ENCODE data around the gene TUFT1. TPM values are rescaled to one million over a fixed set of nuclear protein-coding genes. Genes with fewer than 3 reads are reported as not detected.
A peak's percentile ranks its signal among the peaks of the same experiment; 100 is the strongest.
"Not testable (repeated sequence)": the region's sequence is repeated elsewhere in the genome, so short reads cannot be mapped to it uniquely, and the experiment has no call there.

The TUFT1 gene
- polyA plus RNA-seq, 3 donors from 2014 or later: 0.83 to 4.2 (median 1.3) TPM

DNA sequence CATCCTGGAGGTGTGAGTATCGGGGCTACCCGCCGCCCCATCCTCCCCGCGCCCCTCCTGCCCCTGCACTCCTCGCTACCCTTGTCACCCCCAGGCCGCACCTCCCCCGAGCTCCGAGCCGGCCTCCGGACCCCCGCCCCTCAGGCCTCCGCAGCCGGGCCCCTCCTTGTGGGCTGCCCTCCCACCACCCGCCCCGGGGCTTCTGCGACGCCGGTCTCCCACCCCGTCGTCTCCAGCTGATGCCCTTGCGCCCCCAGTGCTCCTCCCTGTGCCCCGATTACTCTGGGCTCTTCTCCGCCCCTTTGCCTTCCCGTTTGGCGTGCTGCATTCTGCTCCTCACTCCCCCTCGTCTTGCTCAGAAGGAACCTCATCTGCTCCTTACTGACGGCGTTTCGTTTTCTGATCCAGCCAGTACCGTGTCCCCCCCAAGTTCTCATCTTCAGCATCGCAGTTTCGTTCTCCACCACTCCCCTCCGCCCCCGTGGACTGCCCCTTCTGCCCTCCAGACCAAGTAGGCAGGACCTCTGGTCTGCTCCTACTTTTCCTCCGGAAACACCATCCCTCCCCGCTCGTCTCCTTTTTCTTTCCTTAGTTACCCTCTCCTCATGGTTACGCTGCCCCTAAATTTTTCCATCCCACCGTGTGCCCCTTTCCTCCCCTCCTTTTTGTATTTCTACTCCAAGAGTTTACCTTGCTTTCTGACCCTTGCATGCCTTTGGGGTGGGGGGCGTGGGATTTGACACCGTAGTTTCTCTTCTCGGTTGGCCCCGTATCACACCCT is 72.6 kb downstream of the TUFT1 start:
- H3K4me3 Mint-ChIP-seq: peak overlapping the region; percentile 91 to 98 (median 96)
- peaks cover 24 to 33% of the 10 kb centered on the region in 2 donors for H3K4me1 Mint-ChIP-seq
- H3K36me3 Mint-ChIP-seq: peaks cover 0 to 4% (median 0%) of the 10 kb centered on the region in 3 donors
- H3K9me3 Mint-ChIP-seq: no peaks in the 10 kb centered on the region
- DNase-seq: peak in 1 of 3 donors; percentile 12
- H3K27ac Mint-ChIP-seq: peak overlapping the region; percentile 20 to 96 (median 90)
- peaks cover 3 to 7% (median 5%) of the 10 kb centered on the region in 3 donors for H3K27me3 Mint-ChIP-seq (ENCODE audit: low read depth in 3 of 3)

DNA sequence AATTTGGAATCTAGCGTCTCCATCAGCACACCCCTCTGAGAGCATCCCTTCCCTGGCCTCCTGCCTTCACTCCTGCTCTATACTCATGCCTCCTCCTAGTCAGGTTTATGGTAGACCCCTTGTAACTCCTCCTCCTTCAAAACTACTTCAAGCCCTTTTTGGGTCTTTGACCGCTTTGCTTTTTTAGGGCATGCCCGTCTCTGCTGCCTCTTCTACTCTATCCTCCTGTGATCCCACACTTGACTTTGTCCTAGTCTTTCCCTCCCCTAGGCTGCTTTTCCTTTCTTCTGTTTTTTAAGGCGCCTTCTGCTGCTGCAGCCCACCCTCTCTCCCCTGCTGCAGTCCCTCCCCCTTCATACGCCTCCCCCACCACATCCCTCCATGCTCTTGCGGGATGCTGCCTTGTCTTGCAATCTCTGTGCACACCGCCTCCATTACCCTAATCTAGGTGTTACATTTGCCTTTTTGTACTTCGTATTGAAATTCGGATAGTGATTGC is 73.2 kb downstream of the TUFT1 start:
- Mint-ChIP-seq H3K27me3 (ENCODE audit: low read depth in 3 of 3) (peaks cover 3 to 7% (median 5%) of the 10 kb centered on the region in 3 donors), H3K27ac (peak overlapping the region in 5 of 6 donors; percentile 76 to 96 (median 93)), H3K4me1 (peaks cover 24 to 33% of the 10 kb centered on the region in 2 donors), H3K4me3 (peak overlapping the region; percentile 91 to 98 (median 96)), H3K36me3 (peaks cover 0 to 1% (median 0%) of the 10 kb centered on the region in 3 donors), H3K9me3 (no peaks in the 10 kb centered on the region)
- DNase-seq: no peak

DNA sequence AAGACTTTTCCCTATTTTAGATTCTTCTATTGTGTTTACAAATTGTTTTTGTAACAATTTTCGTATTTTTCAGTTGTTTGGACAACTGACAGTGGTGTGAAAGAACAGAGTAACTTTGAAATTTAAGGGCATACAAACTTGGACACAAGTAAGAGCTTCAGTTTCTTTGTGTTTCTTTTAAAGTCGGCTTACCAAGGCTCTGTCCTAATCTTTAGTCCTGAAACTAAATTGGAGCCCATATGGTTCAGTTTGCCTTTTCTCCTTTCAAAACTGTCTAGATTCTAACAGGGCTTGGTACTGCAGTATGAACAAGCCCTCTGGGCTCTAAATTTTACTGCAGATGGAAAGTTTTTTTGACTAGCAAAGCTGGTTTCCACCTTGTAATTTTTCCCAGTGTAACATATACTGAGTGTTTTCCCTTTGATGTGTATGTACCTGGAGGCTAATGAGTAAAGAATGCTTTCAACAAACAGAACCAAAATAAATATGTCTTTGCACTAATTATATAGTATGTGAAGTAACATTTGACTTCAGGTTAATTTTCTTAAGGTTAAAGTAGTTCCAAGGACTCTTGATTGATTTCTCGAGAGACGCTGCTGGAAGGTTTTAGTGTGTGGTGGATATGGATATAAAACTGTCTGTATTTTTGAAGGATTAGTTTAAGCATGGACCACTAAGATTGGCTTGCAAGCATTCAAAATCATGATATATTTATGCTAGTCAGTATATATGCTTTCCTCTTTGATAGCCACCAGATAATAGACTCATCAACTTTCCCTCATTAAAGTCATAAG is 75.8 kb downstream of the TUFT1 start:
- H3K27me3 Mint-ChIP-seq (ENCODE audit: low read depth in 3 of 3): peaks cover 3 to 5% (median 4%) of the 10 kb centered on the region in 3 donors
- no peak overlapping the region for H3K4me3 Mint-ChIP-seq
- no peaks in the 10 kb centered on the region for H3K9me3 Mint-ChIP-seq
- DNase-seq: no peak
- H3K36me3 Mint-ChIP-seq: no peaks in the 10 kb centered on the region
- H3K27ac Mint-ChIP-seq: peak overlapping the region in 1 of 6 donors; percentile 60
- peaks cover 28 to 45% of the 10 kb centered on the region in 2 donors for H3K4me1 Mint-ChIP-seq

DNA sequence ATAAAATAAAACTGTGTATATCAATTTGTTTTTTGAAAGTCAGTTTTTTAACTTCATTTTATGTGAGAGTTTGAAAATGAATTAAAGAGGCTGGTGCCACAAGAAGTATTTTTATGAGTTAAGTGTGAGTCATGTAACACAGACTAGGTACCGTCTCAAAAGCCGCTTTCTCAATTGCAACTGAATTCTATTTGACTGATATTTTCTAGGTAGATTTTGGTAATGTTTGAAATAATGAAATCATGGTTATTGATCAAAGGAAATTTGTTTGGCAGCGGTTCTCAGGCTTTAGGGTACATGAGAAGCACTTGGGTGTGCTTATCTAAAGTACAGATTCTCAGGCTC is 76.4 kb downstream of the TUFT1 start:
- DNase-seq: no peak
- Mint-ChIP-seq H3K9me3 (no peaks in the 10 kb centered on the region), H3K27me3 (ENCODE audit: low read depth in 3 of 3) (peaks cover 3 to 5% (median 4%) of the 10 kb centered on the region in 3 donors), H3K36me3 (no peaks in the 10 kb centered on the region), H3K4me1 (peaks cover 26 to 47% of the 10 kb centered on the region in 2 donors), H3K27ac (no peak overlapping the region), H3K4me3 (no peak overlapping the region)

DNA sequence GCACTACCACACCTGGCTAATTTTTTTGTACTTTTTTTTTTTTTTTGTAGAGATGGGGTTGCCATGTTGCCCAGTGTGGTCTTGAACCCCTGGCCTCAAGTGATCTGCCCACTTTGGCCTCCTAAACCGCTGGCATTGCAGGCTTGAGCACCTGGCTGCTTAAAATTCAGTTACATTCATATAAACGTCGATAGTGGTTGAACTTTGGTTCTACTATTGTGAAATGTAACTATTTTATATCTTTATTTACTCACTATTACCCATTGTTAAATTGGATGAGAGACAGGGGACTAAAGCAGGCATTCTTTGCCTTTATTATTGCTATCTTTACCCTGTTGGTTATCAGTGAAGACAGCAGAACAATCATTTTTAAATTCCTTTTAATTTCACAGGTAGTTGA is 77.9 kb downstream of the TUFT1 start:
- H3K4me3 Mint-ChIP-seq: no peak overlapping the region
- no peak overlapping the region for H3K27ac Mint-ChIP-seq
- no peaks in the 10 kb centered on the region for H3K36me3 Mint-ChIP-seq
- H3K4me1 Mint-ChIP-seq: peaks cover 18 to 41% of the 10 kb centered on the region in 2 donors
- DNase-seq: no peak
- no peaks in the 10 kb centered on the region for H3K9me3 Mint-ChIP-seq
- H3K27me3 Mint-ChIP-seq (ENCODE audit: low read depth in 3 of 3): peaks cover 0 to 2% (median 2%) of the 10 kb centered on the region in 3 donors

DNA sequence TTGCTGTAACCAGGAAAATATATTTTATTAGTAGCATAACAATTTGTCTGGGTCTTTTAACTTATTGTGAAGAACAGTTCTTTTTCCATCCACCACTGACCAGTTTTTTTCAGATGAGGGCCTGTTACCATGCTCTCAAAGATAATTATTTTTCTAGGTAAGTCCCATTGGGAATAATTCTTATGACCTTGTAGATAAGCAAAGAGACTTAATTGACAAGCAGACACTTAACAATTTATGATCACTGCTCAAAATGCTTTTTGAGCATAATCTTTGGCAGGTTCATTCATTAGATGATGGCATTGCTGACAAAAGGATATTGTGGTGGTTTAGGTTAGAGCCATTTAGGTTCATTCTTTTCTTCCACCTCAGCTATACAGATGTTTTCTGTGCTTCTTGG is 78.4 kb downstream of the TUFT1 start:
- H3K9me3 Mint-ChIP-seq: no peaks in the 10 kb centered on the region
- no peak for DNase-seq
- H3K36me3 Mint-ChIP-seq: no peaks in the 10 kb centered on the region
- no peak overlapping the region for H3K4me3 Mint-ChIP-seq
- peaks cover 14 to 37% of the 10 kb centered on the region in 2 donors for H3K4me1 Mint-ChIP-seq
- no peak overlapping the region for H3K27ac Mint-ChIP-seq
- peaks cover 0 to 2% (median 0%) of the 10 kb centered on the region in 3 donors for H3K27me3 Mint-ChIP-seq (ENCODE audit: low read depth in 3 of 3)

DNA sequence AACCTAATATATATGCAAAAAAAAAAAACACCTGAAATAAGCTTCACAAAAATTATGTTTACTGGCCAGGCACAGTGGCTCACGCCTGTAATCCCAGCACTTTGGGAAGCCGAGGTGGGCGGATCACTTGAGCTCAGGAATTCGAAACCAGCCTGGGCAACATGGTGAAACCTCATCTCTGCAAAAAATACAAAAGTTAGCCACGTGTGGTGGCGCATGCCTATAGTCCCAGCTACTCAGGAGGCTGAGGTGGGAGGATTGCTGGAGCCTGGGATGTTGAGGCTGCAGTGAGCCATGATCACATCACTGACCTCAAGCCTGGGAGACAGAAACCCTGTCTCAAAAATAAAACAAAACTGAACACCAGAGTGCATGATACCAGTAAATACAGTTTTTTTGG is 78.9 kb downstream of the TUFT1 start:
- not testable (repeated sequence) for H3K36me3 Mint-ChIP-seq; H3K9me3 Mint-ChIP-seq; H3K4me3 Mint-ChIP-seq; H3K27me3 Mint-ChIP-seq (ENCODE audit: low read depth in 3 of 3); DNase-seq; H3K27ac Mint-ChIP-seq
- peaks cover 8 to 31% of the 10 kb centered on the region in 2 donors for H3K4me1 Mint-ChIP-seq

DNA sequence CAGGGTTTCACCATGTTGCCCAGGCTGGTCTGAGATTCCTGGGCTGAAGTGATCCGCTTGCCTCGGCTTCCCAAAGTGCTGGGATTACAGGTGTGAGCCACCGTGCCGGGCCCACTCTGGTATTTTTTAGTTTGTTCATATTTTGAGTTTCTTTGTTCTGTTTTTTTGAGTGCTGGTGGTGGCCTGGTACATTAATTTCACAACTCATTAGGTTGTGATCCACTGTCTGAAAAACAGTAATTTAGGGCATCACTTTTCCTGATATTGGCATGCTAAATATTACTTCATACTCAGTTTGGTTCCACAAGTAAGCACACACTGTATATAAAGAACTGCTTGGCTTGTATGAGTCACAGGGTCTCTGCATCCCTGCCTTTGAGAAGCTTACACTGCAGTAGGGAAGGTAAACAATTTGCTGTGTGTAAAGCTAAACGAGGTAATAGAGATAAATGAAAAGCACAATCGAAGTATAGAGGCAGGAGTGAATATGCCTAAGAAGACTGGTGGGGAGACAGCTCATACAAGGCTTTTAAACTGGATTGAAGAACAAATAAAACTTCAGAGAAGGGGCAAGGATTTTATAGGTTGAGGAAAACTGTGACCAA is 79.5 kb downstream of the TUFT1 start:
- peaks cover 7 to 28% of the 10 kb centered on the region in 2 donors for H3K4me1 Mint-ChIP-seq
- no peak overlapping the region for H3K4me3 Mint-ChIP-seq
- H3K27me3 Mint-ChIP-seq (ENCODE audit: low read depth in 3 of 3): no peaks in the 10 kb centered on the region
- H3K27ac Mint-ChIP-seq: peak overlapping the region in 1 of 6 donors; percentile 26
- no peaks in the 10 kb centered on the region for H3K9me3 Mint-ChIP-seq
- H3K36me3 Mint-ChIP-seq: no peaks in the 10 kb centered on the region
- DNase-seq: no peak

DNA sequence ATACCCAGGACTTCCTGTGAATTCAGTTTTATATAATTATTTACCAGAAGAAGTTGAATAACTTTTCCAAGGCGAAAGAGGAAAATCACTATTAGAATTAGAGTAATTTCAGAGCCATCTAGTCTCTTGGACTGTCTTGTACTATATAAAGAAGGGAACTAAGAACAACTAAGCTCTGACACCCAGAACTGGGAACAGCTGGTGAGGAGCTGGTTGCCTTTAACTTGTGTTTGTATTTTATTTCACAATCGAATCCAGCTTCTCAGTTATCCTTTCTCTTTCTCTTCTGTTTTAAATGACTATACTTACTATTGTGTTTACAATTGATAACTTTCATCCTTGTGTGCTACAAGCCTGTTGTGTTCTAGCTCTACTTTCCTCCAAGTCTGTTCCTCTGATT is 80.2 kb downstream of the TUFT1 start:
- H3K4me1 Mint-ChIP-seq: peaks cover 6 to 24% of the 10 kb centered on the region in 2 donors
- peak overlapping the region in 2 of 6 donors; percentile 44 to 50 for H3K27ac Mint-ChIP-seq

DNA sequence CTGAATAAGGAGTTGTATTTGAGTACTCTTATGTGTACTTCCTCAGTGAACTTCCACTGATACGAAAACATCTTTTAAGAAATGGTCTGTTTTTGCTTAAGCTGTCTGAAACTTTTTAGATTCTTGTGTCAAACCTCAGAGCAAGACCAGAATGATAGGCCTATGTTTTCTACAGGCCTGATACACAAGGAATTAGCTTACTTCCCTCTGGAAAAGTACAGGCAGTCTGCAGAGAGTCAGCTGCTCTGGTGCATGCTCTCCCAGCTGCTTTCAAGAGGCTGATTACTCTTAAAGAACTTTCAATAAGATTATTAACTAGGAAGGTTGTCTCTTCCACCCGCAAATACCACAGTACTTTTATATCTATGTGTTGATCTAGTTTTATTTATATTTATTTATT is 81.2 kb downstream of the TUFT1 start:
- Mint-ChIP-seq H3K4me1 (peaks cover 4 to 21% of the 10 kb centered on the region in 2 donors), H3K27ac (peak overlapping the region in 2 of 6 donors; percentile 35 to 55), H3K4me3 (no peak overlapping the region), H3K36me3 (no peaks in the 10 kb centered on the region), H3K9me3 (no peaks in the 10 kb centered on the region), H3K27me3 (ENCODE audit: low read depth in 3 of 3) (no peaks in the 10 kb centered on the region)
- no peak for DNase-seq

More for the DNA sequence above, 80.2 kb downstream of the TUFT1 start:
- no peaks in the 10 kb centered on the region for H3K27me3 Mint-ChIP-seq (ENCODE audit: low read depth in 3 of 3)
- H3K4me3 Mint-ChIP-seq: no peak overlapping the region
- no peaks in the 10 kb centered on the region for H3K9me3 Mint-ChIP-seq
- DNase-seq: no peak
- H3K36me3 Mint-ChIP-seq: no peaks in the 10 kb centered on the region

DNA sequence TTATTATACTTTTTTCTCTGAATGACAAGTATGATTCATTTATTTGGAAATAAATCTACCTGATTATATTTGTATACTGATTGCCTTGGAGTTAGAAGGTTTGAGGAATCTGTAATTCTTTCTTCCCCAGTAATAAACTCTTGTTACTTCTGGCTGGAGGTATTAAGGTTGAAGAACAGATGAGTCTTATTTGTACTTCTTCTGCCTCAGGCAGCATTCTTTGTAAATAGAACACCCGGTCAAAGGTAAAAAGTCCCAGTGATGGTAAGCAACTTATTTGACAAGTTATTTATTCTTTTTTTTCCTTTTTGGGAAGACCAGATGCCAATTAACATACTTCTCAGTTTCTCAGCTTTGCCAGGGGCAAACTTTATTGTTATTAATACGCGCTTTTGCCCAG is 84.7 kb downstream of the TUFT1 start:
- no peak for DNase-seq
- Mint-ChIP-seq H3K4me3 (no peak overlapping the region), H3K27ac (no peak overlapping the region), H3K36me3 (peaks cover 0 to 3% (median 3%) of the 10 kb centered on the region in 3 donors), H3K27me3 (ENCODE audit: low read depth in 3 of 3) (no peaks in the 10 kb centered on the region), H3K4me1 (peaks cover 2 to 18% of the 10 kb centered on the region in 2 donors), H3K9me3 (no peaks in the 10 kb centered on the region)

DNA sequence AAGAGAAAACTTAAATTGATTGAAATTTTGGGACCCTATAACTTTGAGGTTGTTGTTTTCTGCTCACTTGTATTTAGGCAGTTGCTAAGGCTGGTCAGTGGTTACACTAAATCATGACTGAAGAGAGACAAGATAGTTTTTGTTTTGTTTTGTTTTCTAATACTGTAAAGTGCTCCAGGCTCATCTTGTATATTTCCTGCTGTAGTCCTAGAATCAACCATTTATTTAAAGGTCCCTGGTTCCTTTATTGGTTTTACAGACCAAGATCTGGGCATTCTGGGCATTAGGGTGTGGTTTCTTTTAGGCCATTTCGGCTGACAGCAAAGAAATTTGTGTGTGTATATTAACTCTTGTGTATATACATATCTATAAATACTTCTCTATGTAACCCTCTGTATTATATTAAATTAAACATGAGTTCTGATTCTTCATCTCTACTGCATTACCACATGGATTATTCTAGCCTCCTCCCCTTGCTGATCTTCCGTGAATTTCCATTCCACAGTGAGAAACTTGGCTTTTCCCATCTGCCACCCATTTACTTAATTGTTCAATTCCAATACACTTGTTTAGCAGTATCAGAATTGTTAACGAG is 86.7 kb downstream of the TUFT1 start:
- Mint-ChIP-seq H3K27ac (peak overlapping the region in 1 of 6 donors; percentile 6), H3K27me3 (ENCODE audit: low read depth in 3 of 3) (no peaks in the 10 kb centered on the region), H3K4me1 (peaks cover 0 to 8% of the 10 kb centered on the region in 2 donors)

DNA sequence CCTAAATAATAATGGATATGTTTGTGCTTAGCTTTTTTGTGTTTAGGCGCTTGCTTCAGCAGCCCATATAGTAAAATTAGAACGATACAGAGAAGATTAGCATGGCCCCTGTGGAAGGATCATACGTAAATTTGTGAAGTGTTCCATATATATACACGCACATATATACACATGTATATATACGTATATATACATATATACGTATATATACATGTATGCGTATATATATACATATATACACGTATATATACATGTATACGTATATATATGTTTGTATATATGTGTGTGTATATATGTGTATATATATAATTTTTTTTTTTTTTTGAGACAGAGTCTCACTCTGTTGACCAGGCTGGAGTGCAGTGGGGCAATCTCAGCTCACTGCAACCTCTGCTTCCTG is 89.2 kb downstream of the TUFT1 start:
- DNase-seq: no peak
- H3K4me1 Mint-ChIP-seq: peaks cover 0 to 4% of the 10 kb centered on the region in 2 donors
- H3K27me3 Mint-ChIP-seq (ENCODE audit: low read depth in 3 of 3): no peaks in the 10 kb centered on the region
- no peak overlapping the region for H3K27ac Mint-ChIP-seq
- H3K36me3 Mint-ChIP-seq: peaks cover 0 to 3% (median 3%) of the 10 kb centered on the region in 3 donors
- no peaks in the 10 kb centered on the region for H3K9me3 Mint-ChIP-seq
- H3K4me3 Mint-ChIP-seq: no peak overlapping the region

More for the DNA sequence above, 86.7 kb downstream of the TUFT1 start:
- Mint-ChIP-seq H3K9me3 (no peaks in the 10 kb centered on the region), H3K4me3 (no peak overlapping the region), H3K36me3 (peaks cover 0 to 3% (median 3%) of the 10 kb centered on the region in 3 donors)
- DNase-seq: no peak
